Effector memory CD4-positive, alpha-beta T cell (primary cell): Measurements from ENCODE around the gene ESRRB.

Source experiments
- DNase-seq, 3 donors: peaks; one replicate each; pipeline ENCODE4 v3.0.0-alpha.2; 2020
- H3K27ac ChIP-seq: 2 replicates; pipeline ENCODE4 v1.7.0; 2013; ENCODE audit warnings: mild to moderate bottlenecking, low read length, moderate library complexity; ENCODE audit not compliant: insufficient read depth, poor library complexity, severe bottlenecking
- H3K27me3 ChIP-seq: replicated peaks from 2 replicates; pipeline ENCODE4 v1.7.0; 2013; ENCODE audit warnings: mild to moderate bottlenecking, low read length; ENCODE audit not compliant: insufficient read depth, control insufficient read depth, poor library complexity, severe bottlenecking
- H3K36me3 ChIP-seq: 2 replicates; pipeline ENCODE4 v1.7.0; 2013; ENCODE audit warnings: mild to moderate bottlenecking, low read length, moderate library complexity; ENCODE audit not compliant: control insufficient read depth, insufficient read depth
- H3K4me1 ChIP-seq: 2 replicates; pipeline ENCODE4 v1.7.0; 2013; ENCODE audit warnings: low read length, mild to moderate bottlenecking; ENCODE audit not compliant: control insufficient read depth, insufficient read depth, poor library complexity, severe bottlenecking
- H3K4me3 ChIP-seq: 2 replicates; pipeline ENCODE4 v1.7.0; 2013; ENCODE audit warnings: low read length, low read depth, mild to moderate bottlenecking; ENCODE audit not compliant: insufficient read depth, poor library complexity, severe bottlenecking
- H3K9me3 ChIP-seq: 2 replicates; pipeline ENCODE4 v1.7.0; 2013; ENCODE audit warnings: mild to moderate bottlenecking, low read length, moderate library complexity; ENCODE audit not compliant: control insufficient read depth

Gene ESRRB

GRCh38 chr14:76405627-76406026 is 29.7 kb downstream of the ESRRB start:
- H3K4me1 ChIP-seq, result no peaks in the 10 kb centered on the region
- no peaks in the 10 kb centered on the region for H3K36me3 ChIP-seq
- no peak for DNase-seq
- no peak overlapping the region for H3K4me3 ChIP-seq
- no peaks in the 10 kb centered on the region for H3K9me3 ChIP-seq
- H3K27ac ChIP-seq, result no peak overlapping the region
- no peaks in the 10 kb centered on the region for H3K27me3 ChIP-seq

GRCh38 chr14:76407449-76408150 is 31.7 kb downstream of the ESRRB start:
- H3K4me1 ChIP-seq, result no peaks in the 10 kb centered on the region
- peaks cover 2% of the 10 kb centered on the region for H3K27me3 ChIP-seq
- no peak overlapping the region for H3K27ac ChIP-seq

GRCh38 chr14:76408877-76409276 is 32.9 kb downstream of the ESRRB start:
- no peak for DNase-seq
- H3K27ac ChIP-seq, result no peak overlapping the region
- no peaks in the 10 kb centered on the region for H3K4me1 ChIP-seq
- no peaks in the 10 kb centered on the region for H3K36me3 ChIP-seq
- no peaks in the 10 kb centered on the region for H3K9me3 ChIP-seq
- no peak overlapping the region for H3K4me3 ChIP-seq
- peaks cover 2% of the 10 kb centered on the region for H3K27me3 ChIP-seq

More at GRCh38 chr14:76407449-76408150, 31.7 kb downstream of the ESRRB start:
- Histone ChIP-seq H3K4me3 (no peak overlapping the region), H3K9me3 (no peaks in the 10 kb centered on the region), H3K36me3 (no peaks in the 10 kb centered on the region)
- no peak for DNase-seq

- H3K36me3 ChIP-seq, result no peaks in the 10 kb centered on the region
- peaks cover 7% of the 10 kb centered on the region for H3K27me3 ChIP-seq
- DNase-seq, result no peak
- H3K9me3 ChIP-seq, result no peaks in the 10 kb centered on the region
- H3K4me1 ChIP-seq, result no peaks in the 10 kb centered on the region
- no peak overlapping the region for H3K4me3 ChIP-seq
- no peak overlapping the region for H3K27ac ChIP-seq
Observed at GRCh38 chr14:76412501-76412900, 36.6 kb downstream of the ESRRB start.

GRCh38 chr14:76413106-76413961 is 37.4 kb downstream of the ESRRB start:
- Histone ChIP-seq H3K9me3 (no peaks in the 10 kb centered on the region), H3K27me3 (peaks cover 7% of the 10 kb centered on the region), H3K4me3 (no peak overlapping the region), H3K36me3 (no peaks in the 10 kb centered on the region), H3K27ac (no peak overlapping the region), H3K4me1 (no peaks in the 10 kb centered on the region)
- DNase-seq, result no peak

GRCh38 chr14:76413962-76414600 is 38.1 kb downstream of the ESRRB start:
- no peak overlapping the region for H3K4me3 ChIP-seq
- H3K4me1 ChIP-seq, result no peaks in the 10 kb centered on the region
- no peak overlapping the region for H3K27ac ChIP-seq
- no peak for DNase-seq
- peaks cover 7% of the 10 kb centered on the region for H3K27me3 ChIP-seq
- no peaks in the 10 kb centered on the region for H3K36me3 ChIP-seq
- no peaks in the 10 kb centered on the region for H3K9me3 ChIP-seq

- DNase-seq, result no peak
- no peaks in the 10 kb centered on the region for H3K36me3 ChIP-seq
- H3K9me3 ChIP-seq, result no peaks in the 10 kb centered on the region
- H3K27ac ChIP-seq, result no peak overlapping the region
- H3K4me3 ChIP-seq, result no peak overlapping the region
- H3K4me1 ChIP-seq, result no peaks in the 10 kb centered on the region
- H3K27me3 ChIP-seq, result peaks cover 5% of the 10 kb centered on the region
Observed at GRCh38 chr14:76419399-76419798, 43.5 kb downstream of the ESRRB start.

- Histone ChIP-seq H3K4me1 (no peaks in the 10 kb centered on the region), H3K4me3 (no peak overlapping the region), H3K9me3 (no peaks in the 10 kb centered on the region), H3K36me3 (no peaks in the 10 kb centered on the region), H3K27ac (no peak overlapping the region), H3K27me3 (peaks cover 2% of the 10 kb centered on the region)
- DNase-seq, result no peak
Observed at GRCh38 chr14:76420827-76421226, 44.9 kb downstream of the ESRRB start.

GRCh38 chr14:76421662-76422061 is 45.7 kb downstream of the ESRRB start:
- H3K27me3 ChIP-seq, result no peaks in the 10 kb centered on the region
- H3K36me3 ChIP-seq, result no peaks in the 10 kb centered on the region
- no peak overlapping the region for H3K4me3 ChIP-seq
- no peak for DNase-seq
- H3K27ac ChIP-seq, result no peak overlapping the region
- H3K4me1 ChIP-seq, result no peaks in the 10 kb centered on the region
- no peaks in the 10 kb centered on the region for H3K9me3 ChIP-seq

GRCh38 chr14:76422662-76423061 is 46.7 kb downstream of the ESRRB start:
- H3K4me1 ChIP-seq, result no peaks in the 10 kb centered on the region
- no peaks in the 10 kb centered on the region for H3K27me3 ChIP-seq
- no peaks in the 10 kb centered on the region for H3K9me3 ChIP-seq
- no peak overlapping the region for H3K4me3 ChIP-seq
- H3K36me3 ChIP-seq, result no peaks in the 10 kb centered on the region
- H3K27ac ChIP-seq, result no peak overlapping the region
- DNase-seq, result no peak
